Activated T-cell treated with anti-CD3 and anti-CD28 coated beads, Interleukin-2, amount 50 U/mL, for 24 hours (primary cell): ENCODE data around the gene TSPAN4.
A peak's percentile ranks its signal among the peaks of the same experiment; 100 is the strongest.

Experiments used
- DNase-seq: peaks from one replicate; pipeline ENCODE4 v3.0.0-alpha.2; 2020
- H3K27ac Mint-ChIP-seq: 2 replicates; pipeline ENCODE4 v1.8.0; 2020; ENCODE audit warnings: mild to moderate bottlenecking, mixed read lengths
- H3K27me3 Mint-ChIP-seq: 2 replicates; pipeline ENCODE4 v1.8.0; 2020; ENCODE audit warnings: mixed read lengths
- H3K36me3 Mint-ChIP-seq: 2 replicates; pipeline ENCODE4 v1.8.0; 2020; ENCODE audit warnings: low read depth, mixed read lengths
- H3K4me1 Mint-ChIP-seq: 2 replicates; pipeline ENCODE4 v1.8.0; 2020; ENCODE audit warnings: low read depth, mixed read lengths
- H3K4me3 Mint-ChIP-seq: 2 replicates; pipeline ENCODE4 v1.8.0; 2020; ENCODE audit warnings: mild to moderate bottlenecking, moderate library complexity, mixed read lengths
- H3K9me3 Mint-ChIP-seq: 2 replicates; pipeline ENCODE4 v1.8.0; 2020; ENCODE audit warnings: mixed read lengths

Gene TSPAN4

GRCh38 chr11:894575-895201 lies 52.0 kb downstream of the TSPAN4 start:
- Mint-ChIP-seq H3K36me3 (peaks cover 42% of the 10 kb centered on the region), H3K27me3 (no peaks in the 10 kb centered on the region), H3K4me3 (no peak overlapping the region), H3K27ac (no peak overlapping the region), H3K9me3 (no peaks in the 10 kb centered on the region), H3K4me1 (no peaks in the 10 kb centered on the region)
- DNase-seq = no peak

DNA sequence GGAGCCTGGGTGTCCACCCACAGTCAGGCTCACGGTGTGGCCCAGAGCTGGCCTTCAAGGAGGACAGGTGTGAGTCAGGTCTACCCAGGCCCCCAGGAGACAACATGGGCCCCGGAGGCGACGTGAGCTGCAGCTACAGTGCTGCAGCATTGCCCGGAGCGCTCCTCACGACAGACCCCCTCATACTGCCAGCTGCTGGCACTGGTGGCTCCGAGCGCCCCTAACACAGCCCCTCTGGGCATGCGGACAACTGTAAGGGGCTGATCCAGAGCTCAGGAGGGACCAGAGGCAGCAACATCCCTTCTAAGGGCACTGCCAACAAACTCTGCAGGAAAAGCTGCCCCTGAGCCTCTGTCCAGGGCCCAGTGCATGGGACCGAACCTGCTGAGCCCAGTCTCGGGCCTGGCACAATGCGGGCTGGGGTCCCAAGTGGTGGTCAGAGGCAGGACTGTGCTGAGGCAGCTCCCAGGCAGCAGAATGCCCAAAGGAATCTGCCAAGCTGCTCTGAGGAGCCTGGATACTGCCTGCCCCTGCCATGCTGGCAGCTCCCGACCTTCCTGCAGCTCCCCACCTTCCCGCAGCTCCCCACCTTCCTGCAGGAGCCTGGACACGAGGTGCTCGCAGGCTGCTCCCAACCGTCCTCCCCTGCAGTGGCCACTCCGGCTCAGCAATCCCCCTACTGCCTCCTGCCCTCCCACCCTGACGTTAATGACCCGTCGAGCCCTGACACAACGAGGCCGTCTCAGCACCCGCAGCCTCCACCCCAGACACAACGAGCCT lies 52.9 kb downstream of the TSPAN4 start:
- no peak overlapping the region for H3K27ac Mint-ChIP-seq
- no peak overlapping the region for H3K4me3 Mint-ChIP-seq
- H3K9me3 Mint-ChIP-seq = no peaks in the 10 kb centered on the region
- DNase-seq = no peak
- H3K27me3 Mint-ChIP-seq = no peaks in the 10 kb centered on the region
- peaks cover 43% of the 10 kb centered on the region for H3K36me3 Mint-ChIP-seq
- no peaks in the 10 kb centered on the region for H3K4me1 Mint-ChIP-seq

GRCh38 chr11:897253-898142 lies 54.8 kb downstream of the TSPAN4 start:
- peaks cover 54% of the 10 kb centered on the region for H3K36me3 Mint-ChIP-seq
- no peaks in the 10 kb centered on the region for H3K27me3 Mint-ChIP-seq
- H3K27ac Mint-ChIP-seq = no peak overlapping the region
- DNase-seq = no peak
- no peak overlapping the region for H3K4me3 Mint-ChIP-seq
- H3K4me1 Mint-ChIP-seq = no peaks in the 10 kb centered on the region
- H3K9me3 Mint-ChIP-seq = no peaks in the 10 kb centered on the region

GRCh38 chr11:898143-898511 lies 55.5 kb downstream of the TSPAN4 start:
- no peak overlapping the region for H3K4me3 Mint-ChIP-seq
- no peak overlapping the region for H3K27ac Mint-ChIP-seq
- H3K36me3 Mint-ChIP-seq = peaks cover 59% of the 10 kb centered on the region
- DNase-seq = no peak
- no peaks in the 10 kb centered on the region for H3K9me3 Mint-ChIP-seq
- no peaks in the 10 kb centered on the region for H3K27me3 Mint-ChIP-seq
- no peaks in the 10 kb centered on the region for H3K4me1 Mint-ChIP-seq

DNA sequence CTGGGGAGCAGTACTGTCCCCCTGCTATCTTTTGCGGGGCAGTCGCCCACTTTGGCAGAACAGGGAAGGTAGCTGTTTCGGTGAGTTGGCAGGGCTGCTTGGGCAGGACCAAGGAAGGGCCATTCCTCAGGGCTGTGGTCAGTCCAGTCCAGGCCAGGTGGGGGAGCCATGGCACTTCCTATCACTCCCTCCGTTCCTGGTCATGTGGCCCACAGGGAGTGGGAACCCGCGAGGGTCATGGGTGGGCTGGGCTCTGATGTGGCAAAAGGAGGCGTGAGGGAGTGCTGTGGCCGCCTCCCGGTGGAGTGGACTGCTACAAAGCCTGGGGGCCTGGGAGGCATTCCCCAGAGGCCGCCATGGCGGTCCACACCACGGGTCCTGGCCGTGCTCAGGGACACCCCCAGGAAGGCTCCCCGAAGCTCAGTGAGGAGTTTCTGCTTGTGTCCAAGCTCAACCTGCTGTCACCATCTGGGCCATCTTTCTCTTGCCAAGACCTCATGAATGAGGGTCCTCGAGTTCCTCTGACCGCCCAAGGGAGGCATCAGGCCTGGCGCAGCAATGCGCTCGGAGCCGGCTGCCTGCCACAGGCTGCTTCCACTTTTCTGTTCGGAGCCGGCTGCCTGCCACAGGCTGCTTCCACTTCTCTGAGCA lies 56.0 kb downstream of the TSPAN4 start:
- H3K9me3 Mint-ChIP-seq = no peaks in the 10 kb centered on the region
- H3K27me3 Mint-ChIP-seq = no peaks in the 10 kb centered on the region
- no peak overlapping the region for H3K27ac Mint-ChIP-seq
- DNase-seq = no peak
- H3K4me3 Mint-ChIP-seq = no peak overlapping the region
- peaks cover 60% of the 10 kb centered on the region for H3K36me3 Mint-ChIP-seq
- no peaks in the 10 kb centered on the region for H3K4me1 Mint-ChIP-seq

DNA sequence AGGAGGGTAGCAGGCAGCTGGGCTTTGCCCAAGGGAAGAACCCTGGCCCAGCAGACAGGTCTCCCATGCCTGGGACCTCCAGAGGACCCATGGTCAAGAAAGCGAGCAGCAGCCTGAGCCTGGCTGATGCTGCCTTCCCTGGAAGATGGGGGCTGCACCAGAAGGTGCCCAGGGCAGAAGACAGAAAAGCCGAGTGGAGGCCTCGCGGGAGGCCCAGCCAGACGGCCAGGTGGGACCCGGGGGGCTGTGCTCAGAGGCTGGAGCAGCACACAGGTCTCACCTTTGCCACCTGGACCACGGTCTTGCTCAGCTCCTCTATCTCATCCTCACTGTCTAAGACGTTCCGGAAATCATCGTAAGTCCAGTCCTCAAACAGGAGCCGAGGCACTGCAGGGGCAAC lies 57.1 kb downstream of the TSPAN4 start:
- no peaks in the 10 kb centered on the region for H3K9me3 Mint-ChIP-seq
- H3K36me3 Mint-ChIP-seq = peaks cover 70% of the 10 kb centered on the region
- DNase-seq = no peak
- H3K27me3 Mint-ChIP-seq = no peaks in the 10 kb centered on the region
- H3K27ac Mint-ChIP-seq = no peak overlapping the region
- no peak overlapping the region for H3K4me3 Mint-ChIP-seq
- H3K4me1 Mint-ChIP-seq = no peaks in the 10 kb centered on the region

DNA sequence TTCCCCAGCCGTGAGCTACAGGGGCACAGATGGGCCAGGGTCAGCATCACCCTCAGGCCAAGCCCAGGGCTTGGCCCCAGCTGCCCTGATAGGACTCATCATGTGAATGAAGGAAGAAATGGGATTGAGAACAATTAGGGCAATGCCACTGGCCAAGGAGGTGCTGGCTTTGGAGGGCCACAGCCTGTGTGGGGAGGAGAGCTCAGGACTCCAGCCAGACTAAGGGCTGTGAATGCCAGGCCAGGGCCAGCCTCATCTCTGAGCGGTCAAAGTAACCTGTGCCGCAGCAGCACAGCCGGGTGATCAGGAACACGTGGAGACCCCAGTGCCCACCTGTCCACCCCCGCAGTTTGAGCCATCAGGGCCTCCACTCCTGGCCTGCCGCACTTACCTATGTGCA lies 57.9 kb downstream of the TSPAN4 start:
- Mint-ChIP-seq H3K27ac (no peak overlapping the region), H3K27me3 (no peaks in the 10 kb centered on the region), H3K36me3 (peaks cover 75% of the 10 kb centered on the region), H3K9me3 (no peaks in the 10 kb centered on the region), H3K4me3 (no peak overlapping the region), H3K4me1 (no peaks in the 10 kb centered on the region)
- DNase-seq = no peak

- Mint-ChIP-seq H3K4me1 (no peaks in the 10 kb centered on the region), H3K27me3 (no peaks in the 10 kb centered on the region), H3K9me3 (no peaks in the 10 kb centered on the region), H3K27ac (no peak overlapping the region), H3K36me3 (peaks cover 82% of the 10 kb centered on the region), H3K4me3 (no peak overlapping the region)
- DNase-seq = no peak
Measured at GRCh38 chr11:901452-902061, 58.9 kb downstream of the TSPAN4 start.

DNA sequence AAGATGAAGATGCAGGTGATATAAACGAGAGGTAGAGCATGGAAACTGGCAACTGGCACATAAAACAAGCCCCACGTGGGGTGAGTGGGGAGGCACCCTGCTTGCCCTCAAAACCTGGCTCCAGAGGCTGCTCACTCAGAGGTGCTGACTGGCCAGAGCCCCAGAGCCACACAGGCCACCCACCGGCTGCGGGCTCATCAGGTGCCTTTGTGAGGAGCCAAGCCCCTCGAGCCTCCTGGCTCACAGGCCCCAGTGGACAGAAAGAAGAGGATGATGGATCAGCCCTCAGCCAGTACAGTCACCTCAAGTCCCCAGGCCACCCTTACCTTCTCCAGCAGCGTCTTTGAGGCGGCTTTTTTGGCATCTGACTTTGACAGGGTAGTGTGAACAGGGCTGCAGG lies 61.7 kb downstream of the TSPAN4 start:
- Mint-ChIP-seq H3K9me3 (no peaks in the 10 kb centered on the region), H3K27me3 (no peaks in the 10 kb centered on the region), H3K4me3 (no peak overlapping the region), H3K36me3 (peaks cover 88% of the 10 kb centered on the region), H3K4me1 (peaks cover 16% of the 10 kb centered on the region), H3K27ac (no peak overlapping the region)
- DNase-seq = no peak

DNA sequence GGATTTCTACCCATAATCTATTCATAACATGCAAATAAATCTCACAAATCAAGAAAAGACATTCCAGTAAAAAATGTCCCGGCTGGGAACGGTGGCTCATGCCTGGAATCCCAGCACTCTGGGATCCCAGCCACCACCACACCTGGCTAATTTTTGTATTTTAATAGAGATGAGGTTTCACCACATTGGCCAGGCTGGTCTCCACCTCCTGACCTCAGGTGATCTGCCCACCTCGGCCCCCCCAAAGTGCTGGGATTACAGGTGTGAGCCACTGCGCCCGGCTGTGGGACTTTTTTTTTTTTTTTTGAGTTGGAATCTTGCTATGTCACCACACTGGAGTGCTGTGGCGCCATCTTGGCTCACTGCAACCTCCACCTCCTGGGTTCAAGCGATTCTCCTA lies 63.3 kb downstream of the TSPAN4 start:
- DNase-seq = no peak
- no peaks in the 10 kb centered on the region for H3K27me3 Mint-ChIP-seq
- no peak overlapping the region for H3K4me3 Mint-ChIP-seq
- peaks cover 20% of the 10 kb centered on the region for H3K4me1 Mint-ChIP-seq
- no peak overlapping the region for H3K27ac Mint-ChIP-seq
- peaks cover 85% of the 10 kb centered on the region for H3K36me3 Mint-ChIP-seq
- H3K9me3 Mint-ChIP-seq = no peaks in the 10 kb centered on the region

GRCh38 chr11:907668-908067 lies 65.0 kb downstream of the TSPAN4 start:
- Mint-ChIP-seq H3K4me3 (no peak overlapping the region), H3K36me3 (peaks cover 68% of the 10 kb centered on the region), H3K27me3 (no peaks in the 10 kb centered on the region), H3K27ac (peak overlapping the region; percentile 47), H3K4me1 (peaks cover 26% of the 10 kb centered on the region), H3K9me3 (no peaks in the 10 kb centered on the region)
- DNase-seq = no peak

- H3K27me3 Mint-ChIP-seq = no peaks in the 10 kb centered on the region
- peak overlapping the region; percentile 46 for H3K4me3 Mint-ChIP-seq
- peaks cover 62% of the 10 kb centered on the region for H3K36me3 Mint-ChIP-seq
- DNase-seq = no peak
- H3K27ac Mint-ChIP-seq = peak overlapping the region; percentile 47
- H3K4me1 Mint-ChIP-seq = peaks cover 26% of the 10 kb centered on the region
- no peaks in the 10 kb centered on the region for H3K9me3 Mint-ChIP-seq
Measured at GRCh38 chr11:908273-908672, 65.6 kb downstream of the TSPAN4 start.

GRCh38 chr11:909406-909805 lies 66.8 kb downstream of the TSPAN4 start:
- Mint-ChIP-seq H3K4me1 (peaks cover 26% of the 10 kb centered on the region), H3K9me3 (no peaks in the 10 kb centered on the region), H3K4me3 (peak overlapping the region; percentile 91), H3K27ac (peak overlapping the region; percentile 65), H3K27me3 (no peaks in the 10 kb centered on the region), H3K36me3 (peaks cover 51% of the 10 kb centered on the region)
- DNase-seq = no peak

DNA sequence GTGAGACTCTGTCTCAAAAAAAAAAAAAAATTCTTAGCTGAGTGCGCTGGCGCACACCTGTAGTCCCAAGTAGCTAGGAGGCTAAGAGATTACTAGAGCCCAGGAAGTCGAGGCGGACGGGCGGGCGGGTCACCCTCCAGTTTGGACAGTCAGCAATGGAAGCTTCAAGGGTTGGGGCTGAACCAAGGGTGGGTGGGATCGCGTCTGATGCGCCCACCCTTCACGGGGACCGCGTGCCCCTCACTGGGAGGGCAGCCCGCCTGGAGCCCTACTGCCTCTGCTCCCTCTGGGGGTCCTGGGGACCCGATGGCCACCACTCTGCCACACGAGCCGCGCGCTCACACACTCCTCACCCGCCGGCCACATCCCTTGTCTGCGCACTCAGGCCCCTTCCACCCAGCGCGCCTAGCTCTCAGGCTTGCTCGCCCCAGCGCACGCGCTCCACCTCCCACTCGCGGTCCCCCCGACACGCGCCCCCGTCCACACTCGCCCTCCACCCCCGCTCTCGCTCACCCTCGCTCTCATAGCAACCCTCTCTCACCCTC lies 67.5 kb downstream of the TSPAN4 start:
- no peaks in the 10 kb centered on the region for H3K27me3 Mint-ChIP-seq
- peak overlapping the region; percentile 91 for H3K4me3 Mint-ChIP-seq
- no peaks in the 10 kb centered on the region for H3K9me3 Mint-ChIP-seq
- peaks cover 44% of the 10 kb centered on the region for H3K36me3 Mint-ChIP-seq
- H3K27ac Mint-ChIP-seq = peak overlapping the region; percentile 90
- peaks cover 26% of the 10 kb centered on the region for H3K4me1 Mint-ChIP-seq
- DNase-seq = no peak
